GM23338 (cell line): ENCODE data around the gene STARD13. TPM values are rescaled to one million over a fixed set of nuclear protein-coding genes. Genes with fewer than 3 reads are reported as not detected.

Source experiments
- ATAC-seq: fragments of 200-7000 bp; cut with Tn5 transposase; 3 replicates; pipeline ENCODE4 v1.9.1; 2020
- DNase-seq: peaks from one replicate; pipeline ENCODE4 v3.0.0-alpha.2; 2015; ENCODE audit warnings: low spot score
- H2AFZ ChIP-seq: fragments of 200-600 bp; sonication (generic); 2 replicates; pipeline ENCODE4 v1.8.0; 2016; ENCODE audit warnings: antibody characterized with exemption, mild to moderate bottlenecking, moderate library complexity
- H3F3A ChIP-seq: fragments of 200-600 bp; sonication (generic); replicated peaks from 2 replicates; pipeline ENCODE4 v1.8.0; 2017; ENCODE audit warnings: antibody characterized with exemption, mixed run types, low read depth
- H3K27ac ChIP-seq: fragments of 200-600 bp; sonication (generic); 2 replicates; pipeline ENCODE4 v1.6.1; 2016; ENCODE audit warnings: low read depth
- H3K27me3 ChIP-seq: fragments of 200-600 bp; sonication (generic); 2 replicates; pipeline ENCODE4 v1.8.0; 2016; ENCODE audit warnings: mild to moderate bottlenecking, mixed run types, moderate library complexity; ENCODE audit not compliant: insufficient read depth
- H3K36me3 ChIP-seq: fragments of 200-600 bp; sonication (generic); 2 replicates; pipeline ENCODE4 v1.8.0; 2016; ENCODE audit warnings: mild to moderate bottlenecking; ENCODE audit not compliant: insufficient read depth
- H3K4me1 ChIP-seq: fragments of 200-600 bp; sonication (generic); 2 replicates; pipeline ENCODE4 v1.8.0; 2016; ENCODE audit warnings: mild to moderate bottlenecking, moderate library complexity; ENCODE audit not compliant: insufficient read depth
- H3K4me2 ChIP-seq: fragments of 200-600 bp; sonication (generic); 2 replicates; pipeline ENCODE4 v1.7.1; 2017; ENCODE audit warnings: mixed run types
- H3K4me3 ChIP-seq: fragments of 200-600 bp; sonication (generic); 2 replicates; pipeline ENCODE4 v1.6.1; 2016; ENCODE audit warnings: mixed run types
- H3K79me2 ChIP-seq: fragments of 200-600 bp; sonication (generic); replicated peaks from 2 replicates; pipeline ENCODE4 v1.8.0; 2017; ENCODE audit warnings: mild to moderate bottlenecking; ENCODE audit not compliant: insufficient read depth
- H3K9me2 ChIP-seq: fragments of 200-600 bp; sonication (generic); 2 replicates; pipeline ENCODE4 v1.8.0; 2017; ENCODE audit not compliant: insufficient read depth
- H4K20me1 ChIP-seq: fragments of 200-600 bp; sonication (generic); replicated peaks from 2 replicates; pipeline ENCODE4 v1.8.0; 2017; ENCODE audit warnings: mild to moderate bottlenecking; ENCODE audit not compliant: insufficient read depth
- H3K27ac Mint-ChIP-seq: 2 replicates; pipeline ENCODE4 v1.8.0; 2020; ENCODE audit warnings: inconsistent platforms, mild to moderate bottlenecking, moderate library complexity, mixed read lengths
- H3K27me3 Mint-ChIP-seq: 3 replicates; pipeline ENCODE4 v1.8.0; 2022; ENCODE audit warnings: low read depth, mild to moderate bottlenecking, moderate library complexity, mixed read lengths, inconsistent platforms; ENCODE audit not compliant: insufficient read depth, poor library complexity
- H3K36me3 Mint-ChIP-seq: 3 replicates; pipeline ENCODE4 v1.8.0; 2021; ENCODE audit warnings: low read depth, mild to moderate bottlenecking, inconsistent platforms, moderate library complexity, mixed read lengths
- H3K4me1 Mint-ChIP-seq: 3 replicates; pipeline ENCODE4 v1.8.0; 2020; ENCODE audit warnings: mild to moderate bottlenecking, inconsistent platforms, mixed read lengths
- H3K4me3 Mint-ChIP-seq: 3 replicates; pipeline ENCODE4 v1.8.0; 2021; ENCODE audit warnings: moderate library complexity, mild to moderate bottlenecking, inconsistent platforms, mixed read lengths
- H3K9me3 Mint-ChIP-seq: 3 replicates; pipeline ENCODE4 v1.8.0; 2020; ENCODE audit warnings: moderate library complexity, mild to moderate bottlenecking, inconsistent platforms, mixed read lengths
- CTCF ChIP-seq, 2 experiments: fragments of 200-600 bp in 1 of 2; sonication (generic) in 1 of 2; conservative IDR thresholded peaks; 2 replicates each; pipeline versions ENCODE4 v1.5.1 to v1.6.1; 2016 to 2017; ENCODE audit warnings: antibody characterized with exemption in 2 of 2, low read depth in 2 of 2, mild to moderate bottlenecking in 2 of 2, moderate library complexity in 1 of 2
- ETS1 ChIP-seq: IDR thresholded peaks from 2 replicates; pipeline ENCODE4 v1.6.1; 2016; ENCODE audit warnings: antibody characterized with exemption
- JUNB ChIP-seq: IDR thresholded peaks from one replicate; pipeline ENCODE4 v1.6.1; 2016; ENCODE audit warnings: antibody characterized with exemption; ENCODE audit not compliant: unreplicated experiment
- NANOG ChIP-seq: IDR thresholded peaks from 2 replicates; pipeline ENCODE4 v1.6.1; 2016; ENCODE audit warnings: antibody characterized with exemption, borderline replicate concordance
- REST ChIP-seq: IDR thresholded peaks from one replicate; pipeline ENCODE4 v1.6.1; 2018; ENCODE audit warnings: antibody characterized with exemption; ENCODE audit not compliant: unreplicated experiment
- ZNF462 ChIP-seq: fragments of 250-450 bp; sonication (Bioruptor Pico); IDR thresholded peaks from 2 replicates; pipeline ENCODE4 v1.5.0; 2020; ENCODE audit warnings: mild to moderate bottlenecking, moderate library complexity
- polyA plus RNA-seq: library from polyadenylated mRNA; unstranded; fragments of >200 nt; fragmentation: Nextera tagmentation; extraction: Ambion mirVana; gene quantifications from 2 replicates; pipeline ENCODE4 v1.2.1, GENCODE V29; 2016
- total RNA-seq: library from RNA; depleted of rRNA; stranded (reverse); fragments of >200 nt; shearing (Covaris generic); gene quantifications from 2 replicates; pipeline ENCODE4 v1.2.3, GENCODE V29; 2014

Gene STARD13
- total and polyA plus RNA-seq, 2 experiments from 2014 or later = 3.2 to 5.2 TPM

GRCh38 chr13:33318037-33318436, 32.5 kb upstream of the STARD13 start (continued):
- no peak for TF ChIP-seq CTCF (conservative IDR thresholded peaks at IDR 0.05; ENCODE audit: low read depth in 2 of 2)
- no peak for TF ChIP-seq REST
- no peak for TF ChIP-seq ETS1
- TF ChIP-seq JUNB = no peak
- TF ChIP-seq NANOG = no peak

GRCh38 chr13:33316890-33317289, 31.3 kb upstream of the STARD13 start:
- H3K36me3 Mint-ChIP-seq = no peaks in the 10 kb centered on the region
- Histone ChIP-seq H3K27me3 (no peaks in the 10 kb centered on the region), H3F3A (no peaks in the 10 kb centered on the region), H3K4me3 (no peak overlapping the region), H3K4me1 (no peaks in the 10 kb centered on the region), H3K4me2 (no peak overlapping the region), H4K20me1 (no peaks in the 10 kb centered on the region), H3K79me2 (no peaks in the 10 kb centered on the region), H2AFZ (no peak overlapping the region), H3K27ac (no peak overlapping the region), H3K36me3 (no peaks in the 10 kb centered on the region), H3K9me2 (no peaks in the 10 kb centered on the region)
- ATAC-seq (no peak), DNase-seq (no peak)
- H3K27me3 Mint-ChIP-seq = no peaks in the 10 kb centered on the region
- H3K9me3 Mint-ChIP-seq = no peaks in the 10 kb centered on the region
- no peak overlapping the region for H3K27ac Mint-ChIP-seq
- H3K4me1 Mint-ChIP-seq = peaks cover 3% of the 10 kb centered on the region; the same call in 1 of the 3 replicates
- no peak overlapping the region for H3K4me3 Mint-ChIP-seq
- TF ChIP-seq JUNB (no peak), NANOG (no peak), ZNF462 (CRISPR knock-in tag) (no peak), CTCF (conservative IDR thresholded peaks at IDR 0.05; ENCODE audit: low read depth in 2 of 2) (no peak)
